ENCODE results near the gene JAKMIP1.

The JAKMIP1 gene

DNA sequence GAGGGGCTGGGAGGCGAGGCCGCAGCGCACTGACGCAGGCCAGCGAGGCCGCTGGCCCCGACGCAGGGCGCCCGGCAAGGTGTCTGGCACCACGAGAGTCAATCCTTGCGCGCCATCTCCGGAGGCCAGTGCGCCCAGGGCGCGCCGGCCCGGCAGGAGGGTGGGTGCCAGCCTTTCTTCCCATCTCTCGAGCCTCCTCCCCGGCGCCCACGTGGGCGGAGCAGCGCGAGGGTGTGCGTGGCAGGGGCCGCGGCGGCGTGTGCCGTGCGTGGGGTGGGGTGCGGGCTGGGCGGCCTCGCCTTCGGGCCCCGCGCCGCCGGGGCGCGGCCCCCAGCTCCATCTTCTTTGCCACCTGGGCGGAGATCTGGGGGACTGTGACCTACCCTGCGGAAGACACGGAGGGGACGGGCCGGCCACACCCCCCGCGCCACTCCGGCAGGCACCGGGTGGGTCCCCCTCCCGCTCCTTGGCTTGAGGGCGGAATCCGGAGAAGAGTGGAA is 877 bp downstream of the JAKMIP1 start:
- no peak for DNase-seq

DNA sequence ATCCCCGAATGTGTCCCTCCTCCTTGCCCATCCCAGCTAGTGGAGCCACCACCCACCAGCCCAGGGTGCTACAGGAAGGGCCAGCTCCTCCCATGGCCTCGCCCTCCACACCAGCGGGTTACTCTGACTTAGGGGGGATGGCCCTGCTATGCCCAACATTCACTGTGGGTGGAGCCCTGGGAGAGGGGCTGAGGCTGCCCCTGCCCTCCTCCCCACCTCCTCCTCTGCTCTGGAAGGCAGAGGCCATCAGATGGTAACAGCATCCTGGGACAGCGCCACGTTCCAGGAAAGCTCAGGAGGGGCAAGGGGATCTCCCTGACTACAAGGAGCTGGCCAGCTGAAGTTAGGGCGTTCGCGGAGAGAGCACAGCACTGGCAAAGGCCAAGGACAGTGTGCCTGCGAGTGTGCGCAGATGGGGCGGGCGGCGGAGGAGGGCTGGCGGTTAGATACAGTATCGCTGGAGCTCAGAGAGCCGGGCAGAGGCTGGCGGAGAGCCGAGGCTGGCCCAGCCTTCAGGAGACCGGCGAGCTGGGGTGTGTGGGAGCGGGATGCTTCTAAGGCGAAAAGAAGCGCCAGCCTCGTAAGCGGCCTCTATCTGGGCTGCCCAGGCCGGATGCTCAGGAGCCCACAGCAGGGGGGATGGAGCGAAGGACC is 1.5 kb downstream of the JAKMIP1 start:
- DNase-seq: peak; percentile 74

DNA sequence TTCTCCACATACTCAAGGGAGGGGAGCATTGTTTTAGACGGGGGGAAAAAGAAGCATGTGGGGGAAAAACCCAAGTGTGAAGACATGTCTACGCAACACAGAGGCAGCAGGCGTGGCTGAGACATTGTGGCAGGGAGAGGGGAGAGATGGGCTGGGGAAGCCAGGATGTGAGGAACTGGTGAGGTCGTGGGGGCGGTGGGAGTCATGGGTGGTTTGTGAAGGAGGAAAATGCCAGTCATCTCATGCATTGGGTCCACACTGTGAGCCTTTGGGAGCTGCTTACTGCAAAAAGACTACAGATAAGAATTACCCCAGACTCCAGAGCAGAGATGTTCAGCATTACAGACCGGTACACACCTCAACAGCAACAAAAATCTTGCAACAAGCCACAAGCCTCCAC is 2.1 kb downstream of the JAKMIP1 start:
- no peak for DNase-seq

DNA sequence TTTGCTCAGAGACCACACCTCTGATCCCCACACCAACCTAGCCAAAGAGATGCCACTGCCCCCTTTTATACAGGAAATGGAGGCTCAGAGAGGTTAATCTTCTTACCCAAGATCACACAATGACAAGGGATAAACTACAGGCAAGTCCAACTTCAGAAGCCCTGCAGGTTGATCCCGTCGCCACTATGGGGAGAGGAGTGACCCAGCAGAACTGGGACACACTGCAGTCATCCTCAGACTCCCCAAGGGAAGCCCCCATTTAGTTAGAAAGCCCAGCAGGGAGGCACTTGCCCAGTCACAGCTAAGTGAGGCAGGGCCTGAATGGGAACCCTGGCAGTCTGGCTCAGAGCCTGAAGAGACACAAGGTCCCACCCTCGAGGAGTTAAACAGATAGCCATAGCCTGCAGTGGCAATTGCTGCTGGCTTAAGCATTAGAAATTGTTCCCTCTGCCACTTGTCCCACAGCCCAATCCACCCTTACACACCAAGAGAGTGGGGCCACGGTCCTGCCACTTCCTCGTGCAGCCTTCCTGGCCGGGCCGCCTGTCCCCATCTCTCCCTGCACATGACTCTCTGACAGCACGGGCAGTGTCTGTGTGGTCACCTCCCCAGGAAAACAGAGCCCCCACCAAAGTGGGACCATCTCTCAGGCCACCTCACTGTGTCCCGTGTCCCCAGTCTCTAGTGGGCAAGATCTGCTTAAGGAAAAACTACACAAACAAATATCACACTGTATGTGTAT is 2.7 kb downstream of the JAKMIP1 start:
- DNase-seq: no peak

DNA sequence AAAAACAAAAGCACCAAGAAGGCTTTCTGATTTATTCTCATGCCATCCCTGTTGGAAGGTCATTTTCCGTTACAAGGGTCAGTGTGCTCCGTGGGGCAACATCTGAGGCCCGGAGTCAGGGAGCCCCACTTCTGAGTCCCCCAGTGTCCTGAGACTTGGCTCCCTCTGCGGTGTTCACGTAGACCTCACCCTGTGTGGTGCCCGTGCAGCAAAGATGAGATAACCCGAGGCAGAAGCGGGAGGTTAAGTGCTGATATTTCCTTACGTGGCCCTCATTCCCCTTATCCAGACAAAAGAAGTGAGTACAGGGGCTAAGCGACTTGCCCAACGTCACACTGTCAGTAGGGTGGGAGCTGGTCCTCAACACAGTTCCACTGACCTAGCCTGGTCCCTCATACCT is 3.5 kb downstream of the JAKMIP1 start:
- no peak for DNase-seq

DNA sequence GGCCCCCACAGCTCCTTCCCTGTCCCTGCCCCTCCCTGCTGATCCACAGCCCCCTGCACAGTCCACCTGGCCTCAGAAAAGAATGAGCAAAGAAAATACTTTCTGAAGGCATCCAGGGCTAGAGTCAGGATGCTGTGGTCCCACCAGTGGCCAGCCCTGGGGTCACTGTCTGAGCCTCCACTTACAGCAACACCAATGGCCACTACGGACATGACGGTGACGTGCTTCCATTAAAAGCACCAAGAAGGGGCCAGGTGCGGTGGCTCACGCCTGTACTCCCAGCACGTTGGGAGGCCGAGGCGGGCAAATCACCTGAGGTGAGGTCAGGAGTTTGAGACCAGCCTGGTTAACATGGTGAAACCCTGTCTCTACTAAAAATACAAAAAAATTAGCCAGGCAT is 4.0 kb downstream of the JAKMIP1 start:
- no peak for DNase-seq

DNA sequence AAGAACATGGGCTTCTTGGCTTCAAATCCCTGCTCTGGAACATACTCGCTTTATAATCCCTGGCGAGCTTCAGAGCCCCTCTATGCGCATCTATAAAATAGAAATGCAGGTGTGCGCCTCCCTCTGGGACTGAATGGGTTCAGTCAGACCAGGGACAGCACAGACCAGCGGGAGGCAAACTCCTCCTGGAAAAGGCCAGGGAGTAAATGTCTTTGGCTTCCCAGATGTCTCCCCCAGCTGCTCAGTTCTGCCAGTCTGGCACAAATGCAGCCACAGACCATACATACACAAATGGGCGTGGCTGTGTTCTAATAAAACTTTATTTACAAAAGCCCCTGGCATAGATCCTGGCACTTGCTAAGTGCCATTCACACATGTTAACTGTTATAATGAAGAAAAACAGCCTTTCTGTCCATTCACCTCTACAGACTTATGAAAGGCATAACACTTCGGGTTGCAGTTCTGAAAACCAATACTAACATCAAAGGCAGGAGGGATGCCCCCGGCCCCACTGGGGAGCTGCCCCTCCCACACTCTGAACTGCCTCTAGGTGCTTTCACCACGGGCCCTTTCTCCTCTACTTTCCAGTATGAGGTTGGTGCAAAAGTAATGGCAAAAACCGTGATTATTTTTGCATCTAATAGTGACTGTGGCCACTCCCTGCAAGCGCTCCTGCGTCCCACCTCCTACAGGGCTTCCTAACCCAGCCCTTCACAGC is 4.6 kb downstream of the JAKMIP1 start:
- DNase-seq: no peak

DNA sequence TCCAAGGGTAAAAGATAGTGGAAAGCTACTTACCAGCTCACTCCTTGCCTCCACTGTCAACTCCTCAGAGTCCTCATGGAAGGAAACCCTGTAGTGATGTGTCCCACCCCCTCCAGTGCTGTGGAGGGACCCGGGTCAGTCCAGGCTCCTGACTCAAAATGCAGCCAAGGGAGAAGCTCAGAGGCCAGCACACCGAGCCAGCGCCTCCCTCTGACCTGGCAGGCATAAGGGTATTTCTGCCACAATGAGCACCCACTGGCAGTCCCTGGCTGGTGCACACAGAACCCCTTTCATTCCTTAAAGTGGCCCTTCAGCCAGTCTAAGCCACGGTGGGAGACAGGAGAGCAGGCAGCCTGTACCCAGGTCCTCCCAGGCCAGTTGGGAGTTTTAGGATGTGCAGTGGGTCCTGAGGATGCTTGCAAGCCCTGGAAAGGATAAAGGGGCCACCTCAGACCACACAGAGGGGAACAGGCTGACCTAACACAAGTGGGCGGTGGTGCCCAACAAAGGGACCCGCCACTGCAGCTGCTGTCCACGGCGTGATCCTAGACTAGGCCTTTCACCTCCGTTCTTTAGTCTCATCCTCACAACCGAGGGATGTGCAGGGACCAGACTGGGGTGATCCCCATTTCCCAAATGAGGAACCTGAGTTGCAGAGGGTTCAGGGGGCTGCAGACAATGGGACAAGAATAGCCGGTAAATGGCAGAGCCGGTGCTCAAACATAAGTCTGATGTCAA is 5.7 kb downstream of the JAKMIP1 start:
- DNase-seq: no peak

DNA sequence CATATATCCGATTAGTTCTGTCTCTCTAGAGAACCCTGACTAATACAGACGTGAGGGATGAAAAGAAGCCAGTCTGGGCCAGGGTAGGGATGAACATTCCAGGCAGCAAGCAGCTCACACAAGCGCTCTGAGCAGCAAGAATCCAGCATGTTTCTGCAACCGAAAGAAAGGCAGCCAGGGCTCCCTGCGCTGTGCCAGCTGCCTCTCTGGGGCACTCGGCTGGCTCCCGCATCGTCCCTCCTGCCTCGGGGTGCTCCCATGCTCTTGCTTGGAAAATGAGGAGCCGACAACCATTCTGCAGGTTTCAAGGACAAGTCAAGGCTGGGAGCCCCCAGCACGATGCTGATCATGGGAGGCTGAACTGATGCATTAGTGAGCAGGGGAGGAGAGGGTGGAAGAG is 7.0 kb downstream of the JAKMIP1 start:
- no peak for DNase-seq

DNA sequence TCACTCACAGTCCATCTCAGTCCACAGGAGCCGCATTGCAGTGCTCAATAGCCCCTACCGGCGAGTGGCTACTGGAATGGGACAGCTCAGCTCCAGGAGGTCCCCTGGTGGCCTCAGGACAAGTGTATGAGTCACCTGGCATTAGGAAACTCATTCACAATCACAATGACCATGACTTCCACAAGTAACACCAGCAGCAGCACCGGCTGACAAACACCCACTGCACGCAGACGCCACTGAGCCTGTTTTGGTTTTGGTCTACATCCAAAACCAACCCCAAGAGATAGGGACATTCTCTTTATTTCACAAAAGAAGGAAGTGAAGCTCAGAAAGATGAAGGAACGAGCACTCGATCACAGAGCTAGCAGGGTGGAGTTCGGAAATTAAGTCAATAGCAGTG is 8.1 kb downstream of the JAKMIP1 start:
- DNase-seq: no peak

DNA sequence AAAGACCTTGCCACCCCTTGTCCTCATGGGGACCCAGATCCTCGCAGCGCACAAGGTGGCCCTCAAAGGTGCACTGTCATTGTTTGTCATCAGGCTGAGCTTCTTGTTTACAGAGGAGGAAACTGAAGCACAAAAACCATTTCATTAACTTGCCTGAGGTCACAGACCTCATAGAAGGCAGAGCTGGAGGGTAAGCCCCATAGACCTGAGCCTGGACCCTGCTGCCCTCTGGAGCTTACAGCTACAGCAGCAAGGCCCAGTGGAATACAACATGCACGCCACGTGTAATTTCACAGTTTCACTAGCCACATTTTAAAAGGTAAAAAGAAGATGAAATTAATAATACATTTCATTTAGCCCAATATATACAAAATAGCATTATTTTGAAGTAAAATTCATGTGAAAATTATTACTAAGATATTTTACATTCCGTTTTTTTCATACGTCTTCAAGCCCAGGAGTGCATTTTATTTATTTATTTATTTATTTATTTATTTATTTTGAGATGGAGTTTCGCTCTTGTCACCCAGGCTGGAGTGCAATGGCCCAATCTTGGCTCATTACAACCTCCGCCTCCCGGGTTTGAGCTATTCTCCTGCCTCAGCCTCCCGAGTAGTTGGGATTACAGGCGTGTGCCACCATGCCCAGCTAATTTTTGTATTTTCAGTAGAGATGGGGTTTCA is 8.8 kb downstream of the JAKMIP1 start:
- no peak for DNase-seq

DNA sequence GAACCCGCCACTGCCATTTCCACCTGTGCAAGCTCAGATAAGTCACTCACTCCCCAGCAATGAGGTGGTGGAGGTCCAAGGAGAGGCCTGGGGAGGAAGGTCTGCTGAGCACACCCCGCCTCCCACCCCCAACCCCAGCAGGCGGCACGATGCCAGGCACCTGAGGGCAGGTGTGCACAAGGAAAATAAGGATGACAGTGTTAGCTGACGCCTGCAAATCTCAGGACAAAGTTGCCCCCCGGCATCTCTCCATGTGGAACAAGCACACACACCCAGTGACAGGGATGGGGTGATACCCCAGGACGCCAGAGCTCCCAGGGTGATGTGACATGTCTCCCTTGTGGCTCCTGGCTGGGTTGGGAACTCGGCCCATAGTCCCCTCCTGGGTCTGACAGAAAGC is 9.9 kb downstream of the JAKMIP1 start:
- DNase-seq: no peak

DNA sequence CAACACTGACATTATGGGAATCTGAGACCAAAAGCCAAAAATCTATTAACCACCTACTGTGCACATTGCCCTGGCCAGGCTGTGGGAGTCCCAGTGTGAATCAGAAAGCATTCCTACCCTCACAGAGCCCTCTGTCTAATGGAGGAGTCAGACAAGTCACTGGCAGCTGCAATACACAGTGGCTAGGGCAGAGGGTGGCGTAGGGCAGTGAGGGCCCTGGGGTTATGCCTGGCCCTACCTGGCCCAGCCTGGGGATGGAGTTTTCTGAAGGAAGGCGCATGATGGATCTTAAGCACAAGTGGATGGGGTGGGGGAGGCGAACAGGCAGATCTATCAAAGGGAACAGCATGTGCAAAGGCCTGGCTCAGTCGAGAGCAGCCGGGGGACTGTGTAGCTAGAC is 10.8 kb downstream of the JAKMIP1 start:
- no peak for DNase-seq

DNA sequence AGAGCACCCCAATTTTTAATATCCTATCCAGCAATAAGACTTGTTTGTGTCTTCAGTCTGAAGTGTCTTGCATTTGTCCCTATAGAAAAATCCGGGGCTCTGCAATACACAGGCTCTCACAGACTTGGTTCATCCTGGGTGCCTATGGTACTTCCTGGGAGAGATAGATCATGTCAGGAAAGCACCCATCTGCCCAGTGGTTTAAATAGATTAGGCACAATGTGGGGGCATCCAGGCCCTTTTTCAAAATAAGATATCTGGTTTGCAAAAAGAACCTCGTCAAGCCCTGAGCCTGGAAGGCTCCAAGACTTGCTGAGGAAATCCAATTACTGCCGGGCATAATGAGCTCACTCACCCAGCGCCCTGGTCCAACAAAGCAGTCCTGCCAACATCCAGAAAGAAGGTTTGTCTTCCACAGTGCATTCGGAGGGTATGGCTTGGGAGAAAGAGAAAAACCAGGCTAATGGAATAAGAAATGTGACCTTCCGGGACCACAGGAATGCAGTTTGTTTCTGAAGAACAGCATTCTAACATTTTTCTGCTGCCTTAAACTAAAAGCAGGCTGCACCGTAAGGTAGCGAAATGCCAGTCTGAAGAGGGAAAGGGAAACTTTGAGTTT is 11.6 kb downstream of the JAKMIP1 start:
- DNase-seq: no peak

DNA sequence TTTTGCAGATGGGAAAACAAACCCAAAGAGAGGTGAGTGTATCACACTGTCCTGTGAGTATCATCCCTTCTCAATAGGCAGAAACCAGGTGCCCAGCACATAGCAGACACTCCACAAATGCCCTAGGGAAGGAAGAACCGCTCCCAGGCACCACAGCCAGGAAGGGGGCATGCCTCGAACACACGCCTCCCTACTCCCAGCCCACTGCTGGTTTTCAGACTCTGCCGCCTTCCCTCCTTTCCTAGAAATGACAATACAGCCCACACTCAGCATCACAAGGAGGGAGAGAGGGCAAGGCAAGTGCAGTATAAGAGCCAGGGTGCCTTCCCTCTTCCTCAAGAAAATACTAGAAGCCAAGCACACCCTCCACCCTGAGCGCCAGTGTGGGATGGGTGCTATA is 16.2 kb downstream of the JAKMIP1 start:
- DNase-seq: no peak

DNA sequence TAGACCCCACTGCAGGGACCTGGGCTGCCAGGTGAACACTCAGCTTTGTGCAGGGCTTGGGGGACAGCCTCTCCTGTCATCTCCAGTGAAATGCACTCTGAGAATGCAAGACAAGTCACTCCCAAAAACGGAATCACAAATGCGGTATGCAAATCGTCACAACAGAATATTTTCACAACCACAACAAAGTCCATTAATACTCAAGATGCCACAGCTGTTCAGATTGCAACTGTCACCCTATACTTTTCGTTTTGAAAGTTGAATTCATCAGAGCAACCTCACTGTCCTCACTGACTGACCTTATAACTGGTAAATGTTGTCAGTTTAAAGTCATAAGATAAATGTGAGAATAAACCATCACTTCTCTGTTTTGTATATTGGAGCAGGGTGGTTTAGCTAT is 16.6 kb downstream of the JAKMIP1 start:
- no peak for DNase-seq

DNA sequence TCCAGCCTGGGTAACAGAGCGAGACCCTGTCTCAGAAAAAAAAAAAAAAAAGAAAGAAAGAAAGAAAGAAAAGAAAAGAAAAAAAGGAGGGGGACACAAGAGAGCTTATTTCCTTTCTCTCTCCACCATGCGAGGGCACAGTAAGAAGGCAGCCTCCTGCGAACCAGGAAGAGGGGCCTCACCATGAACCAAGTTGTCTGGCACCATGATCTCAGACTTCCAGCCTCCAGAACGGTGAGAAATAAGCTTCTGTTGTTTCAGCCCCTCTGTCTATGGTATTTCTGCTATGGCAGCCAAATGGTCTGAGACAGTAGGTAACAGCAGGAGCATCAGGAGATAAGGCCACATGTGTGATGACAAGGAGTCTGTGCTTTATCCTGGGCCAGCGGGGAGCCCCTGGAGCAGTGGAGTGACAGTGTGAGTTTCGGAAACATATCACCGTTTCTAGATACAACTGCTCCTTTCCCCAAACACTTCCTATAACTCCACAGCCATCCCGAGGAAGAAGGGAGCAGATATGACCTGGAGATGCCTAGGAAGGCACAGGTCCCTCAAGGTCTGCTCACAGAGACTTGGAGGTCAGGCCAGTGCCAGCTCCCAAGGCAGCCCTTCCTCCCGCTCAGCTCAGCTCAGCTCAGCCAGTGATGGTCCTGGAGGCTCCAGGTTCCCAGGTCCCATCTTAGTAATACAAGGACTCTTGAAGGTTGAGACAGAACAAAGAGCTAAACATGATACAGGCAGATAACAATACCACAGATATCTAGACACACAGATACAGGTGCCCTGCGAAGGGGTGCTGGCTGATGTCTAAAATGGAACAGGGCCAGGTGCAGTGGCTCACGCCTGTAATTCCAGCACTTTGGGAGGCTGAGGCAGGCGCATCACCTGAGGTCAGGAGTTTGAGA is 17.7 kb downstream of the JAKMIP1 start:
- DNase-seq: no peak

DNA sequence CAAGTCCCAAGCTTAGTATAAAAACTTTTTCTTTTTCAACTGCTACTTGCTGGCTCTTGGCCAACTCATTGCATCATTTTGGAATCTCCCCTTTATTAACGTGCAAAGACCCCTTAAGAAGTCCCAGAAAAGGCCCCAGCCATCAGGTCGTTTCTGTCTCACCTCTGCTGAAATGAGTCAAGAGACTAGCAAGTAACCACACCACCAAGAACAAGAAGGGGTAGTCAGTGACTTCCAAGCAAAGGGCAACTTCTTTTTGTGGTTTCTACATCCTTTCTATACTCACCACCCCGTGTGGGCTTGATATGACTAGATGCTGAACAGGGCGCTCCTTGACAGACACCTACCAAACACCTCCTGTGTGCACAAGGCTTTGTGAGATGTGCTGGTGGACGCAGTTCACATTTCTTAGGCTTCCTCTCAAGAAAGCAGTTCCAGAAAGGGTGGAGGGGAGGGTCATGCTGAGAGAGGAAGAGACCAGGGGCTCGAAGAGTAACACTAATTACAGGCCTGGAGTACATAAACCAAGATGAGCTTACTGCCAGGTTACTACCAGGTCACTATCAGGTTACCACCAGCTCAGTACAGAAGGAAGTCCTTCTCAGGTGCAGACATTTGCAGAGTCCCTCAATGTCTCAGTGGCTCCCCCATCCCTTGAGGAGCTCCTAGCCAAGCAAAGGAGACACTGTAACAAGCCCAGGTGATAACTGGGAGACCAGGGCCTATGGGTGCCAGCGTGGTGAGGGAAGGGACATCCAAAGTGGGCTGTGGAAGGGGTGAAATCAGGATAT is 19.3 kb downstream of the JAKMIP1 start:
- DNase-seq: no peak

DNA sequence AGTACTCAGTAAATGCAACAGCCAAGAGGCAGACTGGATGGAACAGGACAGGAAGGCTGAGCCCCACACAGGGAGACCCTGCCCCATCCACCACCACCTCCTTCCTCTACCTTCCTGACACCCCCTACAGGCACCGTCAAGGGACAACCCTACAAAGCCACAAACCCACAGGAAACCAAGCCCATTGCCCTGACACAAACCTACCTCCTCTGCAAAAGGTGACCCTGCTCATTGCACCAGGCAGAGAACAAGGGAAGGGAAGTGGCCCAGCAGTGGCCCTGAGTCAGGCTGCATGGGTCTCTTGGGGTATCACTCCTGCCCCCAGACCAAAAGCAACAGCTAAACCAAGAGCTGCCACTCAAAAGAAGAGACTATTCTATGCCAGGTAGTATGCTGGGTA is 21.0 kb downstream of the JAKMIP1 start:
- DNase-seq: no peak

DNA sequence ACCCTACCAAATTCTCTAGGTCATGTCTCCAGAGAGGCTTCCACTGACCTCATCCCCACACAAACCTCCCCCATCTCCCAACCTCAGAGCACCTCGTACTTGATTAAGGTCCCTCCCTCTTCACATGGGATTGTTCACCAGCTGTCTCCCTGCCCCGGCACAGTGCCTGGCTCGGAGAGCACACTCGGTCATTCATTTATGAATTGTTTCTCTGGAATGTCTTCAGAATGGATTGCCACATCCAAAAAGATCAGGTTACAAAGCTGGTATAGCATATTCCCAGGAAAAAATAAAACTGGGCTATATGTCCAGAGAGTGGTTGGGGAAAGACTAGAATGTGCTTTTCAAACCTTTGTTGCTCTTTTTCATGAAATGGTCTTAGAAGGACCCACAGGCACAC is 21.6 kb downstream of the JAKMIP1 start:
- DNase-seq: no peak

Measured in retina (tissue), 1 donor.